K562 (cell line): Measurements from ENCODE around the gene ABCC6. TPM values are rescaled to one million over a fixed set of nuclear protein-coding genes. Genes with fewer than 3 reads are reported as not detected.

Experiments
- ATAC-seq: fragments of 200-7000 bp; cut with Tn5 transposase; 3 replicates; pipeline ENCODE4 v1.9.1; 2020; ENCODE audit warnings: moderate library complexity
- BruUV-seq: library from RNA; stranded (reverse); fragments of 400-500 nt; replicated peaks from 2 replicates; lab custom pipeline; 2021; lab: Mats Ljungman, UMichigan
- CTCF ChIA-PET: fragments of 300-600 bp; formaldehyde crosslinking; extraction: SDS; loops from one replicate; lab custom pipeline; 2021; ENCODE audit warnings: low intra/inter-chr PET ratio; lab: Yijun Ruan, JAX
- POLR2A ChIA-PET: fragments of 300-600, 350-650 bp; sonication (Branson Sonifier 250); formaldehyde crosslinking; extraction: SDS; loops from one replicate; lab custom pipeline; 2021; ENCODE audit warnings: antibody characterized with exemption, inconsistent platforms; lab: Yijun Ruan, JAX
- DNase-seq, 4 experiments: peaks; one replicate each; pipeline versions ENCODE4 v3.0.0 to v3.0.0-alpha.2; 2011 to 2018; ENCODE audit warnings: low spot score in 3 of 4, mixed read lengths in 3 of 4; ENCODE audit errors: extremely low read depth in 1 of 4
- FAIRE-seq: peaks from 2 replicates; lab custom pipeline; 2011; peaks lifted over from hg19 to GRCh38; lab: Jason Lieb, UNC
- H2AFZ ChIP-seq: 2 replicates; pipeline ENCODE4 v1.6.0; 2011; ENCODE audit warnings: low read depth, low read length, control low read depth, inconsistent platforms
- H3K27ac ChIP-seq: fragments of 200-600 bp; 3 replicates; pipeline ENCODE4 v1.8.0; 2011; ENCODE audit warnings: low read depth, mild to moderate bottlenecking, control low read depth, inconsistent platforms, low read length, moderate library complexity, mixed read lengths; ENCODE audit errors: extremely low read depth
- H3K27me3 ChIP-seq, 2 experiments: fragments of 300-600 bp in 1 of 2; 2 replicates in 1 of 2; 3 replicates in 1 of 2; pipeline versions ENCODE4 v1.6.0 to v1.8.0; 2011; ENCODE audit warnings: inconsistent platforms in 2 of 2, low read length in 2 of 2, mild to moderate bottlenecking in 1 of 2, mixed read lengths in 1 of 2, moderate library complexity in 1 of 2; ENCODE audit not compliant: control insufficient read depth in 2 of 2, insufficient read depth in 2 of 2
- H3K36me3 ChIP-seq: fragments of 300-600 bp; 3 replicates; pipeline ENCODE4 v1.8.0; 2011; ENCODE audit warnings: mild to moderate bottlenecking, low read length, inconsistent platforms; ENCODE audit not compliant: control insufficient read depth, insufficient read depth
- H3K4me1 ChIP-seq, 2 experiments: fragments of 200-600 bp in 1 of 2; replicated peaks in 1 of 2; 2 replicates in 1 of 2; 3 replicates in 1 of 2; pipeline versions ENCODE4 v1.5.1 to v1.8.0; 2011; ENCODE audit warnings: inconsistent platforms in 2 of 2, low read length in 2 of 2, mild to moderate bottlenecking in 1 of 2, mixed read lengths in 1 of 2, moderate library complexity in 1 of 2; ENCODE audit not compliant: control insufficient read depth in 2 of 2, insufficient read depth in 2 of 2
- H3K4me2 ChIP-seq: 2 replicates; pipeline ENCODE4 v1.6.1; 2011; ENCODE audit warnings: low read length, control low read depth, inconsistent platforms, mixed read lengths; ENCODE audit not compliant: insufficient read depth
- H3K4me3 ChIP-seq: fragments of 200-600 bp; sonication (generic), shearing (Covaris generic); 2 replicates; pipeline ENCODE4 v1.5.1; 2016; ENCODE audit warnings: control low read depth, inconsistent platforms
- H3K79me2 ChIP-seq: fragments of 200-600 bp; 3 replicates; pipeline ENCODE4 v1.8.0; 2011; ENCODE audit warnings: low read length, inconsistent platforms; ENCODE audit not compliant: control insufficient read depth, insufficient read depth
- H3K9ac ChIP-seq, 2 experiments: 2 replicates each; pipeline versions ENCODE4 v1.6.0 to v1.6.1; 2011; ENCODE audit warnings: low read depth in 2 of 2, low read length in 2 of 2, control low read depth in 1 of 2, inconsistent platforms in 1 of 2, mild to moderate bottlenecking in 1 of 2, mixed read lengths in 1 of 2; ENCODE audit not compliant: insufficient read depth in 1 of 2
- H3K9me1 ChIP-seq: one replicate; pipeline ENCODE4 v1.6.0; 2011; ENCODE audit warnings: inconsistent platforms, mild to moderate bottlenecking, low read length, moderate library complexity; ENCODE audit not compliant: control insufficient read depth, insufficient read depth
- H3K9me3 ChIP-seq: replicated peaks from 2 replicates; pipeline ENCODE4 v1.5.1; 2011; ENCODE audit warnings: low read depth, low read length, inconsistent platforms; ENCODE audit not compliant: control insufficient read depth, insufficient read depth
- H4K20me1 ChIP-seq: replicated peaks from 2 replicates; pipeline ENCODE4 v1.6.1; 2011; ENCODE audit warnings: low read length, inconsistent platforms, mixed read lengths; ENCODE audit not compliant: control insufficient read depth, insufficient read depth
- HNRNPLL ChIP-seq: fragments of 200-400 bp; formaldehyde crosslinking; IDR thresholded peaks from 2 replicates; pipeline ENCODE4 v1.6.1; 2017; ENCODE audit warnings: low read length, low read depth, mild to moderate bottlenecking; ENCODE audit not compliant: poor library complexity, severe bottlenecking
- POLR2AphosphoS2 ChIP-seq: IDR thresholded peaks from 2 replicates; pipeline ENCODE4 v1.6.1; 2012; ENCODE audit warnings: low read length, improper control_type of control experiment
- RCOR1 ChIP-seq, 2 experiments: IDR thresholded peaks; 2 replicates each; pipeline ENCODE4 v1.6.1; 2012; ENCODE audit warnings: low read depth in 2 of 2, low read length in 2 of 2, borderline replicate concordance in 1 of 2, improper control_type of control experiment in 1 of 2
- TAF15 ChIP-seq: fragments of 200-400 bp; formaldehyde crosslinking; IDR thresholded peaks from 2 replicates; pipeline ENCODE4 v1.6.1; 2017; ENCODE audit warnings: mild to moderate bottlenecking, low read depth, low read length, moderate library complexity
- XRCC3 ChIP-seq: fragments of 450-650 bp; IDR thresholded peaks from 2 replicates; pipeline ENCODE4 v1.6.1; 2017; ENCODE audit warnings: mild to moderate bottlenecking, moderate library complexity
- ZSCAN32 ChIP-seq: fragments of 450-650 bp; formaldehyde crosslinking; IDR thresholded peaks from 2 replicates; pipeline ENCODE4 v1.4.0; 2020; ENCODE audit warnings: mild to moderate bottlenecking, moderate library complexity
- whole genome bisulfite sequencing: fragments of 100-300 bp; shearing (Covaris generic); methylation state at CpG from one replicate; pipeline ENCODE4 v1.1.6; 2016; ENCODE audit warnings: low coverage, mixed read lengths; ENCODE audit not compliant: insufficient coverage; ENCODE audit errors: missing lambda C conversion rate; 5-methylcytosine and 5-hydroxymethylcytosine counted together
- in situ Hi-C: fragments of 300-500 bp; cut with MboI; formaldehyde crosslinking; loops from 4 replicates; pipeline ENCODE4 v1.15.0; 2018; ENCODE audit warnings: inconsistent platforms, mixed read lengths
- intact Hi-C: fragments of 100-400 bp; cut with micrococcal nuclease; formaldehyde crosslinking; loops from 2 replicates; pipeline ENCODE4 v1.14.2; 2022
- polyA plus RNA-seq, 8 experiments: library from polyadenylated mRNA; depleted of rRNA in 4 of 8; stranded (reverse) in 5 of 8; unstranded in 3 of 8; fragments of >200 nt; fragmentation: Nextera tagmentation in 2 of 8; fragmentation: Illumina TruSeq in 1 of 8; extraction: Ambion mirVana in 2 of 8; extraction: Trizol in 1 of 8; gene quantifications; 2 replicates each; pipeline versions ENCODE4 v1.2.1 to v1.2.3, GENCODE V29; 2011 to 2014; ENCODE audit warnings: inconsistent platforms in 1 of 8, missing spikeins in 1 of 8
- total RNA-seq, 7 experiments: library from RNA; depleted of rRNA in 6 of 7; stranded (reverse); fragments of >200 nt in 6 of 7; fragmentation: Illumina TruSeq in 2 of 7; extraction: Trizol in 2 of 7; gene quantifications; 2 replicates each; pipeline versions ENCODE4 v1.2.1 to v1.2.3, GENCODE V29; 2011 to 2021; ENCODE audit warnings: low replicate concordance in 1 of 7
- TF ChIP-seq, protein P1 (sequence below), 3 experiments: fragments of 200-800 bp in 1 of 3; fragments of 250-450 bp in 1 of 3; fragments of 450-650 bp in 1 of 3; sonication (Bioruptor Pico) in 1 of 3; sonication (Bioruptor generic) in 1 of 3; formaldehyde crosslinking in 1 of 3; IDR thresholded peaks; 2 replicates each; pipeline versions ENCODE4 v1.6.1 to v1.8.0; 2016 to 2022; ENCODE audit warnings: mild to moderate bottlenecking in 2 of 3, missing genetic modification characterization in 2 of 3, missing compliant biosample characterization in 1 of 3, moderate library complexity in 1 of 3

ABCC6 gene
- total and polyA plus RNA-seq, 9 of the 15 experiments (the other 6 are each of a cell fraction or from before 2014, with no cell fraction given) = 0.03 to 0.46 (median 0.07) TPM; not detected in 4

DNA sequence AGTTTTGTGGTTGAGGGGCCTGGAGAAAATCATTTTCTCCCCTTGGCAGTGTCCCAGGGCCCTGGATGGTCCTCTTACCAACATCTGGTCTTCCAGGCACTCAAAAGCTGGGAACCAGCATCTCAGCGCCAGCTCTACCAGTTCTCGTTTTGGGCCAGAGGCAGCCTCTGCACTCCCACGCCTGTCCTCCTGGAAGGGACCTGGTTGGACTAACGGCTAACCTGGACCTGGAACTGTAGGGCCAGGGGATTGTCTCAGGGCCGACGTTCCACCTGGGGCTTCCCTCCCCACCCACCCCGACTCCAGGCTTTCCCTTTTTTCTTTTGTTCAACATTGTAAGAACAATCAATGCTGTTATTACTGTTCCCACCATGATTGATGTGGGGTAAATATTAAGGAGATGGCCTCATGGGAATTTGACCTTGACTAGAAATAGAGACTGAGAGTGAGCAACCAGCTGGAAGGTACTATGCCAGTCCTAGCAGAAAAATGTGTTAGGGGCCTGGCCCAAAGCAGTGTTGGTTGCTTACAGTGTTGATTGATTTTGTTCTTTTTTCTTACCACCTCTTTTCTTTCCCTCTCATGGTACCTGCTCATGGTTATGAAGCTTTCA, 81.4 kb downstream of the ABCC6 start (continued):
- TF ChIP-seq HNRNPLL = no peak
- TF ChIP-seq, protein P1, sequence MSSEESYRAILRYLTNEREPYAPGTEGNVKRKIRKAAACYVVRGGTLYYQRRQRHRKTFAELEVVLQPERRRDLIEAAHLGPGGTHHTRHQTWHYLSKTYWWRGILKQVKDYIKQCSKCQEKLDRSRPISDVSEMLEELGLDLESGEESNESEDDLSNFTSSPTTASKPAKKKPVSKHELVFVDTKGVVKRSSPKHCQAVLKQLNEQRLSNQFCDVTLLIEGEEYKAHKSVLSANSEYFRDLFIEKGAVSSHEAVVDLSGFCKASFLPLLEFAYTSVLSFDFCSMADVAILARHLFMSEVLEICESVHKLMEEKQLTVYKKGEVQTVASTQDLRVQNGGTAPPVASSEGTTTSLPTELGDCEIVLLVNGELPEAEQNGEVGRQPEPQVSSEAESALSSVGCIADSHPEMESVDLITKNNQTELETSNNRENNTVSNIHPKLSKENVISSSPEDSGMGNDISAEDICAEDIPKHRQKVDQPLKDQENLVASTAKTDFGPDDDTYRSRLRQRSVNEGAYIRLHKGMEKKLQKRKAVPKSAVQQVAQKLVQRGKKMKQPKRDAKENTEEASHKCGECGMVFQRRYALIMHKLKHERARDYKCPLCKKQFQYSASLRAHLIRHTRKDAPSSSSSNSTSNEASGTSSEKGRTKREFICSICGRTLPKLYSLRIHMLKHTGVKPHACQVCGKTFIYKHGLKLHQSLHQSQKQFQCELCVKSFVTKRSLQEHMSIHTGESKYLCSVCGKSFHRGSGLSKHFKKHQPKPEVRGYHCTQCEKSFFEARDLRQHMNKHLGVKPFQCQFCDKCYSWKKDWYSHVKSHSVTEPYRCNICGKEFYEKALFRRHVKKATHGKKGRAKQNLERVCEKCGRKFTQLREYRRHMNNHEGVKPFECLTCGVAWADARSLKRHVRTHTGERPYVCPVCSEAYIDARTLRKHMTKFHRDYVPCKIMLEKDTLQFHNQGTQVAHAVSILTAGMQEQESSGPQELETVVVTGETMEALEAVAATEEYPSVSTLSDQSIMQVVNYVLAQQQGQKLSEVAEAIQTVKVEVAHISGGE (CRISPR knock-in tag; IDR thresholded peaks at IDR 0.05) = no peak
- TF ChIP-seq TAF15 = no peak
- TF ChIP-seq, all 486 proteins: peak for 0

DNA sequence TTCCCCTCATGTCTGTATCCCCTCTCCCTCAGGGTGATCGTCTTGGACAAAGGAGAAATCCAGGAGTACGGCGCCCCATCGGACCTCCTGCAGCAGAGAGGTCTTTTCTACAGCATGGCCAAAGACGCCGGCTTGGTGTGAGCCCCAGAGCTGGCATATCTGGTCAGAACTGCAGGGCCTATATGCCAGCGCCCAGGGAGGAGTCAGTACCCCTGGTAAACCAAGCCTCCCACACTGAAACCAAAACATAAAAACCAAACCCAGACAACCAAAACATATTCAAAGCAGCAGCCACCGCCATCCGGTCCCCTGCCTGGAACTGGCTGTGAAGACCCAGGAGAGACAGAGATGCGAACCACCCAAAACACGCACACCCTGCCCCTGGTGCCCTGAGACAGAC, 82.2 kb downstream of the ABCC6 start:
- no peak overlapping the region for H2AFZ ChIP-seq
- BruUV-seq = no TSS peak
- no peak overlapping the region for H3K4me2 ChIP-seq
- TF ChIP-seq RCOR1 (IDR thresholded peaks at IDR 0.05; ENCODE audit: borderline replicate concordance in 1 of 2, low read depth in 2 of 2, low read length in 2 of 2) (no peak), XRCC3 (no peak), POLR2AphosphoS2 (no peak), ZSCAN32 (CRISPR knock-in tag) (no peak)
- no peaks in the 10 kb centered on the region for H3K27me3 ChIP-seq
- no peaks in the 10 kb centered on the region for H3K4me1 ChIP-seq
- H3K9me1 ChIP-seq = no peaks in the 10 kb centered on the region
- H3K27ac ChIP-seq = no peak overlapping the region
- CTCF ChIA-PET = no interaction called here
- ATAC-seq (no peak), FAIRE-seq (no peak), DNase-seq (no peak)
- peaks cover 73% of the 10 kb centered on the region; the same call in 2 of the 3 replicates for H3K36me3 ChIP-seq
- WGBS = 90% methylated on average over 6 of the region's 11 CpGs
- H3K9me3 ChIP-seq = no peaks in the 10 kb centered on the region
- POLR2A ChIA-PET = no interaction called here
- no peak overlapping the region for H3K4me3 ChIP-seq
- no peaks in the 10 kb centered on the region for H4K20me1 ChIP-seq
- in situ Hi-C loops = no loop called here
- no peaks in the 10 kb centered on the region for H3K79me2 ChIP-seq
- intact Hi-C loops = no loop called here
- H3K9ac ChIP-seq = no peak overlapping the region
